ENCODE results near the gene MEGF6.

Gene MEGF6

DNA sequence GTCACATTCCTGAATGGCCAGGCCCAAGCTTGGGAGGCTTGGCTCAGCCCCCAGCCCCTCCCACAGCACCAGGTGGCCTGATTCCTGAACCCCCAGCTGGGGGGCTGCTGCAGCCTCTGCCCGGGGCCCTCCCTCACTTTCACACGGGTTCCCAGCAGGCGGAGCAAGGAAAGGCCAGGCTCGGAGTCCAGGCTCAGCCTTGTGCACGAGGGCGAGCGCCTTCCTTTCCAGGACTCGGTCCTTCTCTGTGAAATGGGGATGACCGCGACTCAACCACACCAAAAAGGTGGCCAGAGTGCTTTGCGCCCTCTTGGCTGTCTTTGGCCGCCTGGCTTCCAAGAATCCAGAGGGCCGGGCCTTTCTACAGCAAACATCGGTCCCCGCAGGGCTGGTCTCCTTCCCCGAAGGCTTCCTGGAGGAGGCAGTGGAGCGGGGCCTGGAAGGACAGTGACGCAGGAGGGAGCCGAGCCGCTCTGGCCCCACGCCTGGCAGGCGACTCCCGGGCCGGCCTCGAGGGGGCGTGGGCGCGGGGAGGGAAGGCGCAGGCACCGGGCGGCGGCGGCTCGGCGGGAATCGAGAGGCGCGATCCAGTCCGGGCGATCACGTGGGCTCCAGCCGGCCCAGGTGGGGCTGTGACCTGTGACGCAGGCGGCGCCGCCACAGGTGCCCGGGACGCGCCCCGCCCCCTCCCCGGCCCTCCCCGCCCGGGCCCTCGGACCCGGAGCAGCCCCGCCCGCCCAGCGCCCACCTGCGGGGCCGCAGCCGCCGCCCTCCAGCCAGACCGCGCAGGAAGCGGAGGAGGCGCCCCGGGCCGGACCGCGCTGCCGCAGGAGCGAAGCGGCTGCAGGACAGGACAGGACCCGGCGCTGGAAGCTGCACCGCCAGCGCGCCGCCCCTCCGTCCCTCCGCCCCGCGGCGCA lies 157.2 kb downstream of the MEGF6 start, which contains the start of gene ARHGEF16:
Gene ARHGEF16, plus strand, starts transcription at position 775 of the 920 bp plus-strand sequence. CDS start 8,420 bp downstream, outside the sequence.
- DNase-seq = peak; percentile 31

DNA sequence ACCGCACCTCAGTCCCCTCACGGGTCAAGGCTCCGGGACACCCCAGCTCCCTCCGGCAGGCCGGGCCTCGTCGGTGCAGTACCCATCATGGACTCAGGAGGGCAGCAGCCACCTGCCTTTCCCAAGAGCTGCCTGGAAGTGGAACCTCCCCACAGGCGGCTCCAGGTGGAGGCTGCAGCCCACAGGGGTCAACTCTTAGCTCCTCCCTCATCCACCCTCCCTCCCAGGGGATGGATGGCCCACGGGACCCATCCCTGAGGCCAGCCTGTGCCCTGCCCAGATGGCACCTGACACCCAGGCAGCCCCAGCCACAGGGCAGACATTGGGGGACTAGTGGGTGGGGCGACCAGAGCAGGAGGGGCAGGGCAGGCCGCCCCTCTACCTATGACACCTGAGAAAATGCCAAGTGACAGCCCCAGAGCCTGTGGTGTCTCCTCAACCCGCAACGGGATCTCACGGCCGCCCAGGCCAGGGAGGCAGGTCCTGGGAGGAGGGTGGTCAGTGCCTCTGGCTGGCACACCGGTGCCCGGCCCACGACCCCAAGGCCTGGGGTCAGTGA lies 158.0 kb downstream of the MEGF6 start:
- DNase-seq = peak; percentile 72

DNA sequence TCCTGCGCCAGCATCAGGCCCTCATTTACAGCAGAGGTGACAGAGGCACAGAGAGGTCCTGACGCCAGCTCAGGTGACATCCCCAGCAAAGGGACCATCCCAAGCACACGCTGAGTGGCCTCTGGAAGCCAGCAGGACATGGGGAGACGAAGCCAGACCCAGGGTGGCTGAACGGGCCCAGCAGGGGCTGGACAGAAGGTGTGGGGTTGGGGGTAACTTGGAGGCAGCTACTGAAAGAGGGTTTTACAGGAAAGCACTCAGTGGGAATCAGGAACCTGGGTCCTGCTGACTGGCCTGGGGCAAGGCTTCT lies 158.5 kb downstream of the MEGF6 start:
- DNase-seq = no peak

DNA sequence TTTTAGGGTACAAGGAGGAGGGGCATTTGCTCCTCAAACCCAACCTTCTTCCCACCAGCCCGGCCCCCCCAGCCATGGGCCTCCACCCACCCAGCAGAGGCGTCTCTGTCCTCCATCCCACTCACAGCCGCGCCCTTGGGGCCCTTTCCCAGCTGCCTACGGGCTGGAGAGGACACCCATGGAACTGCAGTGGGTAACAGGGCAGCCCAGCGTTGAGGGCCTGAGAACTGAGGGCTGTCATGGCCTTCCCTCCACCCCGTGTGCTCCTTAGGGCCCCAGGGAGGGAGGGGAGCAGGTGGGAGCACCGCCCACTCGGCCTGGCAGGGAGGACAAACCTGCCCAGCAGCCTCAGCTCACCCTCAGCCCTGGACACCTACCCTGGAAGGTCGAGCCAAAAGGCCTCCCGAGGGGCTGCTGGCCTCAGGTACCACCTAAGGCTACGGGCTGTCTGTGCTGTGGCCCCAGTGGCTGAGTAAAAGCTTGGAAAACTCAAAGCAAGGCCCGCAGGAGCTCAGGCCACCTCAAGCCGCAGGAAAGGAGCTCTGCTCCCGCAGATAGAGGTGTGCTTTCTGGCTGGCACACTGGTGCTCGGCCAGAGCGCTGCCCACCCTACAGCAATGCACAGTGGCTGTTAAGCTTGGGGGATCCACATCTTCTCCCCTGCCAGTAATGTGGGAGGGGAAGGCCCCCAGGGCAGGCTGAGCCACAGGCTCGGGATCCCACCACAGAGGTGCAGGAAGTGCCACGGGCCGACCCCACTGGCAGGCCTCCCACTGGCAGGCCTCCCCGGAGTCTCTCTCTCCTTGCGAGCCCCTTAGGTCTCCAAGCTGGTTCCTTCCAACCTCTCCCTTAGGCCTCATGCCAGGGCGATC lies 159.1 kb downstream of the MEGF6 start:
- DNase-seq = no peak

DNA sequence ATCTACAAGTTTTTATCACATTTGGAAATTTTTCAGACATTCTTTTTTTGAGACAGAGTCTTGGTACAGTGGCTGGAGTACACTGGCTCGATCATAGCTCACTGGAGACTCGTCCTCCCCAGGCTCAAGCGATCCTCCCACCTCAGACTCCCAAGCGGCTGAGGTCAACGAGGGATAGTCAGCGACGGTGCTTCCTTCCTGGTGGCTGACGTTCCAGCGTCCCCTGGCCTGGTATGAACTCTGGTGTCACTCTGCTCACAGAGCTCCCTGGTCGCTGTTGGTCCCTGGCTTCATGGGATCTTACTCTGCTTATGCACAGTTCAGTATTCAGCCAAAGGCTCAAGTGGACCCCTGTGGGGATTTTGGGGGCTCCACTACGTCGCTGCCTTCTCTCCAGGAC lies 160.3 kb downstream of the MEGF6 start:
- no peak for DNase-seq

DNA sequence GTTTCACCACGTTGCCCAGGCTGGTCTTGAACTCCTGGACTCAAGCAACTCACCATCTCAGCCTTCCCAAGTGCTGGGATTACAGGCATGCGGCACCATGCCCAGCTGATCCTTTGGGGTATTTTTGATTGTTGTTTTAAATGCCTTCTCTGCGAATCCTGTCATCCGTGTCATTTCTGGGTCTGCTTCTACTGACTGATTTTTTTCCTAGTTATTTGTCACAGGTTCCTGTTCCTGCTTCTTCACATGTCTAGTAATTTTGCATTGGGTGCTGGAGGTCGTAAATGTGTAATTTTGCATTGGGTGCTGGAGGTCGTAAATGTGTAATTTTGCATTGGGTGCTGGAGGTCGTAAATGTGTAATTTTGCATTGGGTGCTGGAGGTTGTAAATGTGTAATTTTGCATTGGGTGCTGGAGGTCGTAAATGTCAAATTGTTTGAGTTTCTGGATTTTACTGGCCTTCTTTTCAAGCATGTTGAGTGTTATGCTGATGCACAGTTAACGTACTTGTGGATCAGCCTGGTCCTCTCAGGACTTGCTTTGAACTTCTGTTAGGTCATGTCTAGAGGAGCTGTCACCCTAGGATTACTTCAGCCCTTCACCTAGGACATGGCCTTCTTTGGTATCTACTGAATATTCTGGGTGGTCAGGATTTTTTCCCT lies 161.0 kb downstream of the MEGF6 start:
- no peak for DNase-seq

DNA sequence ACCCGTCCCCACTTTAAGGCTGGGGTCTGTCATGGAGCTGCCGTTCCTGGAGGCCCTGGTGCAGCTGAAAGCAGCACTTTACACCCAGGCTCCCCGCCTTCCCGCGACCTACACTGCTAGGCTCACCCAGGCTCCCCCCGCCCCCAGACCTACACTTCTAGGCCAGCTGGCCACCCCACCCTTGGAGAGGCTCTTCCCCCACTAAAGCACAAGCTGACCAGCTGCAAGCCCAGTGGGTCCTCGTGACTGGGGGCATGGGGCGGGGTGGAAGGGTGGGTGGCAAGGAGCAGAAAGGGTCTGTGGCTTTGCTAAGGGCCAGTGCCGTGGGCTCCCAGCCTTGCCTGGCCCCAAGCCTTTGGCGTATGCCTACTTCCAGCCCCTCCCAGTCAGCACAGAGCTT lies 166.6 kb downstream of the MEGF6 start:
- no peak for DNase-seq

DNA sequence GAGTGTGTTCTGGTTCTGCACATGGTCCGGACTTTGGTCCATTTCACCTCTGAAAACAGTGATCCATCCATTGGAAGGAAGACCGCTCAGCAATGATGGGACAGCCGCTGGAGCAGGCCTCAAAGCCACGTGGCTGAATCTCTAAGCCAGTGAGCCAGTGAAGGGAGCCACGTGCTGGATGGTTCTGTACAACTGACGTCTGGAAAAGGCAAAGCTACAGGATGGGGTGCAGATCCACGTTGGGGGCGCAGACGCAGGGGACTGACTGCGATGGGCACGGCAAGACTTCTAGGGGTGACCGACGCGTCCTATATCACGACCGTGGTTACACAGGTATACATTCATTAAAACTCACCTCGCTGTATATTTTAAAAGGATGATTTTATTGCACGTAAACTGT lies 167.0 kb downstream of the MEGF6 start:
- no peak for DNase-seq

DNA sequence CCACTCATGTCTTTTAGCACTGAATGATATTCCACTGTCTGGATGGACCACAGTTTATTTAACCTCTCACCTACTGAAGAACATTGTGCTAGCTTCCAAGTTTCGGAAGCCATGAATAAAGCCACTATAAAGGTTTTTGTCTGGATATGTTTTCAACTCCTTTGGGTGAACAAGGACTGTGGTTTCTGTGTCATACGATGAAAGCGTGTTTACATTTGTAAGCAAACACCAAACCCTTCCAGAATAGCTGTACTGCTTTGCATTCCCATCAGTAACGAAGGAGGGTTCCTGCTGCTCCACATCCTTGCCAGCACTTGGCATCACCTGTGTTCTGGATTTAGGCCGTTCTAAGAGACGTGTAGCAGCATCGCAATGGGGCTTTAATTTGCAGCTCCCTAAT lies 167.5 kb downstream of the MEGF6 start:
- DNase-seq = no peak

DNA sequence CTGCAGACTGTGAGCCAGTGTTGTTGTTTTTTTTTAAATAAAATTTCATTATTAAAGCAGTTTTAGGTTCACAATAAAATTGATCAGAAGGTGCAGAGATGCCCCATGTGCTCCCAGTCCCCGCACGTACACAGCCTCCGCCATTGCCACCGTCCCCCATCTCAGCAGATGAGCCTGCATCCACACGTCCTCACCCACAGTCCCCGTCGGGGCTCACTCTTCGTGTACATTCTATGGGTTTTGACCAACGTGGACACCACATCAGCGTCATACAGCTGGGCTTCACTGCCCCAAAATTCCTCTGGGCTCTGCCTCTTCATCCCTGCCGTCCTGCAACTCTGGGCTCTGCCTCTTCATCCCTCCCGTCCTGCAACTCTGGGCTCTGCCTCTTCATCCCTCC lies 168.4 kb downstream of the MEGF6 start:
- DNase-seq = no peak

DNA sequence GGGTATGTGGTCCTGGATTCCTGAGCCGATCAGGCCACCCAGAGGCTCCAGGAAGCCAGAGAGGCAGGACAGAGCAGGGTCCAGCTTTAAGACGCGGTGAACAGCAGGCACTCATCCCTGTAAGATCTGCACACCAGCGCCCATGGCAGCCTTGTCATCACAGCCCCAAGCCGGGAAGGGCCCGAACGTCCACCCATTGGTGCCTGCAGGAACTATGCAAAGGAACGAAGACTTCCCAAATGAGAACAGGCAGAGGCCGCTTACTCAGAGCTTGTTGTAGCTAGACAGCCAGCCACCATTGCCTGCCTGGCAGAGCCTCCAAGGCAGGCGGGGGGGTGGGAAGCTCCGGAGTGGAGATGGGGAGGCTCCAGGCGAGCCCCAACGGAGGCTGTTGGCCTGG lies 169.0 kb downstream of the MEGF6 start:
- DNase-seq = no peak

DNA sequence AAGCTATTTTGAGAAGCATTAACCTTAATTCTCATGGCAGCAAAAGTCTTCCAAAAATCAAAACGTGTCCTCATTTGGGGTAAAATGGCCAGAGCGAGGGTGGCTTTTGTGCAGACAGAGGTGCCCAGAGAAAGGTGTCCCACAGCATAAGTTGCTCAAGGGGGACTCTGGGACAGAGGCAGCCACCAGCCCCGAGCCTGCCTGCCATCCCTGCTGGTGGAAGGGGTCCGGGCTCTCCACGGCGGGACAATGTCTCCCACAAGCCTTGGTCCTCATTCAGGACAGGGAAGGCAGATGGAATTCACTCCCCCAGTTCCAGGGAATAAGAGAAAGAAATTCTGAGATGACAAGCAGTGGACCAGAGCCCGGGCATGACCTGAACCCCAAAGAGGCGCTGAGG lies 169.4 kb downstream of the MEGF6 start:
- DNase-seq = no peak

DNA sequence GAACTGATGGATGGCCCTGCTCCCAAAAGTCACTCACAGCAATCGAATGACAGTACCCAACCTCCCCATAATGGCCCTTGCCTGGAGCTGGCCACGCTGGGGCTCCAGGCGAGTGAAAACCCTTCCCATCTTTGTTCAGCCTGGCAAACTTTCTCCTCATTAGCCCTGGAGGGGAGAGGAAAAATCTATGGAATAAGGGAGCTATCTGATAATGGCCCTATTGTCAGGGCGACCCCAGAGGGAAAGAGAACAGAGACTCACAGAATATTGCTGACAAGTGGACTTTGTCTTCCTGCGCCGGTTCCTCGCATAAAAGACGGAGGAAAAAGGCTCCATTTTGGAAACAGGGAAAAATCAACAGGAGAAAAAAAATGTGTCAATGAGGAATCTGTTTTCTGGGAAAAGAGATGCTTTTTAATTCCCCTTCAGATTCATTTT lies 169.9 kb downstream of the MEGF6 start:
- no peak for DNase-seq

DNA sequence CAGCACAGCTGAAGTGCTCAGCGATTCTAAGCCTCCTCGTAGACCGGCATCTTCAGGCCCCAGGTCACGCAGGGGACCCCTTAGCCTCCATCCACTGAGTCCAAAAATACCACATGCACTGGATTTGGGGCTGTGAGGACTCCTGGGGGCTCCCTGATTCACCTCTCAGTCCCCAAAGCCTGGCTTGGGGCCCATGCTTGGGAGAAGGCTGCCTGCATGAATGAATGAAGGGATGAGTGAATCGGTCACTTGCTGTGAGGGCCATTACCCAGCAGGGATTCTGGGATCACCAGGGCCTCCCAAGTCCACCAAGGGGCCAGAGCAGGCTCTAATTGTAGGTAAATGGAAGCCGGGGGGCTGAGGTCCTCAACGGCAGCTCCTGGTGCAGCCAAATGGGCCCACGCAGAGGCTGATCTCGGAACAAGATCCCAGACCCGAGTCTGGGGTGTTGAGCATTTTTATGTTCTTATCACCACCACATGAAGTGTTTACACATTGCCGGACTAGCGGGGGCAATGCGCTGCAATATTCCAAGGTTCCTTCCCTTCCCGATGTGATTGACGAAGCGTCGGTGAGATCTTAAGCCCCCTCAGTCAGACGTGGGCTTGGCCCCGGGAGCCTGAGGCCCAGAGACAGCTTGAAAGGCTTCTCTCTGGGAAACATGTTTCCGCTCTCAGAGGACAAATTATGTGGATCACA lies 170.4 kb downstream of the MEGF6 start:
- DNase-seq = no peak

DNA sequence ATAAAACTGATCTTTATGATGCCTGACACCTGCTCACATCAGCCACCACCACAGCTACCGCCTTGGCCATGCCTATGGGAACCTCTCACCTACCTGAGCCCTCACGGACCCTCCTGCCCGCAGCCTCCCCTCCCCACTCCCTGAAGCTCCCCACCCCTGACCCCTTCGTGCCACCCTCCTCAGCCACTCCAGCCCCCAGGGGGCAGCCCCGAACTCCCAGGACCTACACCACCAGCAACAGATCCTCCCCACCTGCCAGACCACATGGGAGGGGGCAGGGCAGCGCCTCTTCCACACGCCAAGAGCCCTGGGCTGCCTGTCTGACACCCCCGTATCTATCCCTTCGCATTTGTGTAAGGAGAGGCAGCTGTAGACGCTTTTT lies 171.0 kb downstream of the MEGF6 start:
- no peak for DNase-seq
